Fibroblast of pulmonary artery (primary cell): ENCODE data around the gene OR5K1.

Experiments
- DNase-seq: peaks from one replicate; pipeline ENCODE4 v3.0.0-alpha.2; 2010; ENCODE audit warnings: low read depth
- H3K4me3 ChIP-seq: replicated peaks from 2 replicates; pipeline ENCODE4 v1.5.1; 2011; ENCODE audit warnings: low read depth, mild to moderate bottlenecking, control low read depth, low read length, moderate library complexity
- TF ChIP-seq, protein P1 (sequence below): IDR thresholded peaks from 2 replicates; pipeline ENCODE4 v1.5.1; 2011; ENCODE audit warnings: mild to moderate bottlenecking, control low read depth, low read length, inconsistent platforms; ENCODE audit errors: missing control alignments

OR5K1 gene

GRCh38 chr3:98497381-98497780 lies 34.4 kb downstream of the OR5K1 start, which contains the start of gene OR5K2:
TSS of gene OR5K2 (plus strand) at chr3:98497681. CDS start at chr3:98497681, 0 bp downstream.
- H3K4me3 ChIP-seq = no peak within 1 kb of the TSS
- DNase-seq = no peak
- TF ChIP-seq, protein P1, sequence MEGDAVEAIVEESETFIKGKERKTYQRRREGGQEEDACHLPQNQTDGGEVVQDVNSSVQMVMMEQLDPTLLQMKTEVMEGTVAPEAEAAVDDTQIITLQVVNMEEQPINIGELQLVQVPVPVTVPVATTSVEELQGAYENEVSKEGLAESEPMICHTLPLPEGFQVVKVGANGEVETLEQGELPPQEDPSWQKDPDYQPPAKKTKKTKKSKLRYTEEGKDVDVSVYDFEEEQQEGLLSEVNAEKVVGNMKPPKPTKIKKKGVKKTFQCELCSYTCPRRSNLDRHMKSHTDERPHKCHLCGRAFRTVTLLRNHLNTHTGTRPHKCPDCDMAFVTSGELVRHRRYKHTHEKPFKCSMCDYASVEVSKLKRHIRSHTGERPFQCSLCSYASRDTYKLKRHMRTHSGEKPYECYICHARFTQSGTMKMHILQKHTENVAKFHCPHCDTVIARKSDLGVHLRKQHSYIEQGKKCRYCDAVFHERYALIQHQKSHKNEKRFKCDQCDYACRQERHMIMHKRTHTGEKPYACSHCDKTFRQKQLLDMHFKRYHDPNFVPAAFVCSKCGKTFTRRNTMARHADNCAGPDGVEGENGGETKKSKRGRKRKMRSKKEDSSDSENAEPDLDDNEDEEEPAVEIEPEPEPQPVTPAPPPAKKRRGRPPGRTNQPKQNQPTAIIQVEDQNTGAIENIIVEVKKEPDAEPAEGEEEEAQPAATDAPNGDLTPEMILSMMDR = no peak

DNA sequence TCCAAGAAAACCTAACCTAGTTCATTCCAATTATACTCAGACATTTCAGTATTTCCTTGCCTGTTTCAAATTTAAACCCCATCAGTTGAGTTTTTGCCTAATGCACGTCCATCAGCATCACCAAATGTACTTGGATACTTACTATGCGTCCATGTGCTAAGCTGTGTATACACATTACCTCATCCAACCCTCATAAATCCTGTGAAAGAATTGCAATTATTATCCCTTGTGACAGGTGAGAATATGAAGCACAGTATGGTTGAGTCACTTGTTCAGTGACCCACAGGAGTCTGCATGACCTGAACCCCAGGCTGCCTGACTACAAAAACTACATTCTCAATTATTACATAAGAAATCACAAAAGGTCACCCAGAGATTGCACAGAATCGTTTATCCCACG lies 37.0 kb downstream of the OR5K1 start:
- TF ChIP-seq, protein P1 = no peak
- no peak overlapping the region for H3K4me3 ChIP-seq
- DNase-seq = no peak

DNA sequence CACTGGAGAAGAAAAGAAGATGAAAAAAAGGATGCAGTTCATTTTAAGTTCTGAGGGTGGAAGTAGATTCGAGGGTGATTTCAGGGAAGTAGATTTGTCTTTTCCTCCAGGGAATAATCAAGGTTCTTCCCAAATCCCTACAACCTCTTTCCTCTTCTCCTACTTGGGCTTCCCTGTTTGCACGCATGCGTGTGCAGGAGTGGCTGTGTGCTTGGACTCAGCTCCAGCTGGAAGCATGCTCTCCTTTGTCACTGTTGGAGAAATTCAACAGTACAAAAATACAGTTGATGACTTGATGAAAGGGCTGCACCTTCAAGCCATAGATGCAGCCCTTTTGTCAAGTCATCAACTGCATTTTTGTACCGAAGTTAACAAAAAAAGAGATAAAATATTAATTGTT lies 38.3 kb downstream of the OR5K1 start:
- no peak overlapping the region for H3K4me3 ChIP-seq
- TF ChIP-seq, protein P1 = no peak
- no peak for DNase-seq

- no peak overlapping the region for H3K4me3 ChIP-seq
- TF ChIP-seq, protein P1 = no peak
- DNase-seq = no peak
Measured at GRCh38 chr3:98501863-98502576, 39.0 kb downstream of the OR5K1 start.

- TF ChIP-seq, protein P1 = no peak
- no peak overlapping the region for H3K4me3 ChIP-seq
- no peak for DNase-seq
Measured at GRCh38 chr3:98504539-98504938, 41.5 kb downstream of the OR5K1 start.

GRCh38 chr3:98508582-98508981 lies 45.6 kb downstream of the OR5K1 start:
- no peak for DNase-seq
- H3K4me3 ChIP-seq = no peak overlapping the region
- TF ChIP-seq, protein P1 = no peak

DNA sequence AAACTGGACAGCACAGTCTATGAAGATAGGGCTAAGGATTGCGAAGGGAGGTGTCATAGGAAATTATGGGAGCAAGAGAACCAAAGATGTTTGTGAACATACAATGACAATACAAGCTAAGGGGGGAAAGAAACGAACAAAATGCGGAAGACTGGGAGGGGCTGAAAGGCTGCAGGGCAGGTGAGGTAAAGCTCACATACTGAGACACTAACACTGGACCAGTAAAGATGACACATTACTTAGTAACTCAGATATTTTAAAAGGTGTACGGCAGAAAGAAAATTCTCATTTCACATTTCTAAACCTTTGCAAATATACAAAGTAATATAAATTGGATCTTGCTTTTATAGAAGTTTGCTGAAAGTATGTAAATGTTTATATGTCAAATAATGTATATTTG lies 49.6 kb downstream of the OR5K1 start:
- DNase-seq = no peak
- TF ChIP-seq, protein P1 = no peak
- no peak overlapping the region for H3K4me3 ChIP-seq
